GM21619 (cell line): ENCODE data around the gene COL19A1.
"Not testable (repeated sequence)": the region's sequence is repeated elsewhere in the genome, so short reads cannot be mapped to it uniquely, and the experiment has no call there.

Source experiments
- ATAC-seq: cut with Tn5 transposase; IDR thresholded peaks from one replicate; pipeline ENCODE4 v1.9.1; 2021; ENCODE audit not compliant: unreplicated experiment

The COL19A1 gene

DNA sequence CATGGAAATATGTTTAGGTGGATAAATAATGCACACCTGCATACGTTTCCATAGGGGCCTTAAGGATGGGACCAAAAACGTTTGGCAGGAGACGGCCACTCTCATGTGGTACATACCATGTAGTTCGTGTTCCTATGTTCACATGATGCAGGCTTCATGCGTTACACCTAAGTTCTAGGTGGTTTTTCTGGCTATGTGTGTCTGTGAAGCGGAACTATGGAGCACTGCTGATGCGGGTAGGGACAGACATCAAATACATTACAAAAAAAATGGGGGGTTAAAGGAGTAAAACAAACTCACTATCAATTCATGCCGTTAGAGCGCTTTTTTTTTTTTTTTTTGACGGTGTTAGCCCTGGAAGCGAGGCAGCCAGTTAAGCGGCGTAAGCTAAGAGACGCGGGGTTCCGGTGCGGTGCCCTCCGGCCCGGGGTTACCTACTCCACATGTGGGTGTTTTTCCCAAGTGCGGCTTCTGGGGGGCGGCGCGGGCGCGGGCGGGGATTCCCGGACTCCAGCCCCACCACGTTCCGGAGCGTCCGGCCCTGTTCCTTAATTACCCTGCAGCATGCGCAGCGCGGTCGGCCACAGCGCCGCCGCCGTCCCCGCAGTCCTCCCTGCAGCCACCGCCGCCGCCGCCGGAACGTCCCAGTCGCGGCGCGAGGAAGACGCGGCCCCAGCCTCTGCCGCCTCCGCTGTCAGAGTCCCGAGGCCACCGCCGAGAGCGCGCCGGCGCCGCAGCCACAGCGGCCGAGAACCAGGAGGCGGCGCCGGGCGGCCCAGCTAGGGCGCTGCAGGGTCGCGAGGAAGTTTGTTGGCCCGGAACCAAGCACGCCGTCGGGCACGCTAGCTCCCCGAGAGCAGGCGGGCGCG, 648 bp downstream of the COL19A1 start:
- peak; percentile 44 for ATAC-seq

DNA sequence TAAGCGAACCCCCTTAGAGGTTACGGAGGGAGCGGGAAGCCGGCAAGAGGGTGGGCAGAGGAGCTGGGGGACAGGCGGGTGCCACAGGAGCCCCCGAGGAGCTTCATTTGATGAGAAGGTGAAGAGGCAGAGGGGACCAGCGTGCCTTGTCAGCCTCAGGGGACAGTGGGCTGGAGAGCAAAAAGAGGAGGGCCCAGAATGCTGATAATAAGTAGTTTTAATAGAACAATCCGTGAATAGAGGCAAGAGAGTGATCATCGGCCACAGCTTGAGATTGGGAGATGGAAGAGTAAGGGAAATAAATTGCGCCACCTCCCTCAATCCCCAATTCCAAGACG, 1.3 kb downstream of the COL19A1 start:
- peak; percentile 17 for ATAC-seq

DNA sequence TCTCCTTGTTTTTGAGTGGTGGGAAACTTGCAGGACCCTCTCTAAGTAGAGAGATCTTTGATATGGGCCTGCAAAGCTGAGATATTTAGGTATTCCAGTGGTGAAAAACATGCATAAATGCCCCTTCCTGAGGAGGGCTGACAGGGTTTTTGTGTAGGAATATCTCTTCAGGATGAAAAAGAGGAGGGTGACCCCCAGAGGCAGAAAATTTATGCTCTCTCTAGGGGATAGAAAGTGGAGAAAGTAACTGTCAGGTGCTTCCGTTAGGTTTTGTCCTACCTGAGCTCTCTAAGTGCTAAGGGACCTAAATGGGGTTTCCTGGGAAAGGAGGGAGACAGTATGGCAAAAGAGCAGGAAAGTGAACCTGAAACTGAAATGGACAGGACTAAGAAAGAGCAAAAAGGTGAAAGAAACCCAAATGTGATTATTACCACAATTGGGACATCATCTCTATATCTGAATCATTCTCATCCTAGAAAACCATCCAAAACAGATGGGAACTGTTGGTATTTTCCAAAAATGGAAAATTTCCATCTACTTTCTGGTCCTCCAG, 2.0 kb downstream of the COL19A1 start:
- no peak for ATAC-seq

DNA sequence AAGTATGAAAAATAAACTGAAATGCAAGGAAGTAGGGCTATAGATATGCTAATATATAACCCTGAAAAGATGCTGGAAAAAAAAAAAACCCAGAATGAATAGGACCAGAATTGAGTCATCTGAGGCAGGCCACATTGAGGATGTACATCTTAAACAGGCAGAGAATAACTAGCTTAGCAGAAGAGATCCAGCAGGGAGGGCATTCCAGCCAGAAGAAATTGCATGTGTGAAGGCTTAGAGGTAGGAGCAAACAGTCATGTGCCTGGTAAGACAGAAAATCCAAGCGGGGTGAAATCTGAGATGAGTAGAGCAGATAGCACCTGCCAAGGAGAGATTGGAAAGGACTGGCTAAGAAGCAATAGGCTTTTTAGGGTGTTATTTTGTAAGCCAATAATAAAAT, 2.6 kb downstream of the COL19A1 start:
- ATAC-seq: no peak

DNA sequence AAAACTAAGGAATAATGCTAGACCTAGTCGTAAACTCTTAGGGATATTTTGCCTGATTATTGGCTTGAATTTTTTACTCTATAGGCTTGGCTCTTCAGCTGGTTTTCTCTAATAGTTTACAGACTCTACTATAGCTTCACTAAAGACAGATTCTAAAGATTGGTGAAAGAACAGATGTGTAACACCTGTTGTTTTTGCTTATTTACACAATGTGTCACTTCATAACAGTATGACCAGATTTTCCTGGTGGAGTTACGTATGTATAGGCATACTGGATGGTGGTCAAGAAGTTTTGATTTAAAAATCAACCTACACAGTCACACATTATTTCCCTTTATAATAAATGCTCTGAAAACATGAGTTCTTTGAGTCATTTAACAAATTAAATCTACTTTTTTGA, 4.8 kb downstream of the COL19A1 start:
- no peak for ATAC-seq

DNA sequence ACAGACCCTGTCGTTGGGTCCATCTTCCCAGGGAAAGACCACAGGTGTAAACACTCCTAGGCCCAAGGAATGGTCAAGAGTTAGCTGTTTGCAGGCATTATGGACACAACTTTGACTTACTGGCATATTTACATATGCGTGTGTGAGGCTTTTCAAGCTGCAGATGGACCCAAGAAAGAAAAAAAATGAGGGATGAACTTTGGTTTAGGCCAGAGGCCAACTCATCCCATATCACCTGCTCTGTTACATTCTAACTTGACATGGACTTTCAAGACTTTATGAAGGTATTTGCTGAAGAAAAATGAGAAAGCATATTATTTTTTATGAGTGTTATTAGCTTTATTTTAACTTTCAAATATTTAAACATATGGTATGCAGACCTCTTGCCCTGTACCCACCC, 6.9 kb downstream of the COL19A1 start:
- ATAC-seq: no peak

DNA sequence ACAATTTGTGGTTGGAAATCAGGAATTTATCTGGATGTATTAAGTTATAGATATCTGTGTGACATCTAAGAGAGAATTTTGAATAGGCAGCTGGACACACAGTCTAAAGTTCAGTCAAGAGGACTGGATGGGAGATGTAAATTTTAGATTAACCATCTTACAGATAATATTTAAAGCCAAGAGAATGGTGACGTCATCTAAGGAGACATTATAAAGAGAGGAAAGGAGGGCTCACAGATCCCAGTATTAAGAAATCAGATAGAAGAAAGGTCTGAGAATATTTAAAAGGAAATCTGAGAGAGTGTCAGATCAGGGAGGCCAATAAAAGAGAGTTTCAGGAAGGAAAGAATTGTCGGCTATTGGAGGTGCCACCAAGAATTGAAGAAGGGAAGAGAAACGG, 9.4 kb downstream of the COL19A1 start:
- no peak for ATAC-seq

DNA sequence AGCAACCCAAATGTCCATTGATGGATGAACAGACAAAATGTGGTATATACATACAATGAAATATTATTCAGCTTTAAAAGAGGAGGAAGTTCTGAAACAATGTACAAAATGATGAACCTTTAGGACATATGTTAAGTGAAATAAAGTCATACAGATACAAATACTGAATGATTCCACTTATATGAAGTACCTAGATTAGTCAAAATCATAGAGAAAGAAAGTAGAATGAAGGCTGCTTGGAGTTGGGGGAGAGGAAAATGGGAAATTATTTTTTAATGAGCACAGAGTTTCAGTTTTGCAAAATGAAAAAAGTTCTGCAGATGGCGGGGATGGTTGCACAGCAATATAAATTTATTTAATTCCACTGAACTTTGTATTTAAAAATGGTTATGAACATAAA, 12.4 kb downstream of the COL19A1 start:
- no peak for ATAC-seq

DNA sequence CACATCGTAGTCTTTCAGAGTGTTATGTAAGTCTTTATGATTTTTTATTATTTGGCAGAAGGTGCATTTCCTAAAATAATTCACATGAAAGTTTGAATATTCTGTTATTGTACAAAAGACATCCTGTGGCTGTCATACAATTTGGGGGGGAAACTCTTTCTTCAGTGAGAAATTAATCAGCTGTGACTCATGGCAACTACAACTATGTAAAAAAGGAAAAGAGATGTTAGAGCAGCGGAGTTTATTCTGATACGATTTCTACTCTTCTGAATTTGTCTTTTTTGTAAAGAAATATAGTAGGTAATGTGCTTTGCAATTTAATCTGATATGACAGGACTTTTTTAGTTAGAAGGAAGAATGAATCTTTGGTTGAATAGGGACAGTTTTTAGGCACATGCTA, 14.2 kb downstream of the COL19A1 start:
- no peak for ATAC-seq

DNA sequence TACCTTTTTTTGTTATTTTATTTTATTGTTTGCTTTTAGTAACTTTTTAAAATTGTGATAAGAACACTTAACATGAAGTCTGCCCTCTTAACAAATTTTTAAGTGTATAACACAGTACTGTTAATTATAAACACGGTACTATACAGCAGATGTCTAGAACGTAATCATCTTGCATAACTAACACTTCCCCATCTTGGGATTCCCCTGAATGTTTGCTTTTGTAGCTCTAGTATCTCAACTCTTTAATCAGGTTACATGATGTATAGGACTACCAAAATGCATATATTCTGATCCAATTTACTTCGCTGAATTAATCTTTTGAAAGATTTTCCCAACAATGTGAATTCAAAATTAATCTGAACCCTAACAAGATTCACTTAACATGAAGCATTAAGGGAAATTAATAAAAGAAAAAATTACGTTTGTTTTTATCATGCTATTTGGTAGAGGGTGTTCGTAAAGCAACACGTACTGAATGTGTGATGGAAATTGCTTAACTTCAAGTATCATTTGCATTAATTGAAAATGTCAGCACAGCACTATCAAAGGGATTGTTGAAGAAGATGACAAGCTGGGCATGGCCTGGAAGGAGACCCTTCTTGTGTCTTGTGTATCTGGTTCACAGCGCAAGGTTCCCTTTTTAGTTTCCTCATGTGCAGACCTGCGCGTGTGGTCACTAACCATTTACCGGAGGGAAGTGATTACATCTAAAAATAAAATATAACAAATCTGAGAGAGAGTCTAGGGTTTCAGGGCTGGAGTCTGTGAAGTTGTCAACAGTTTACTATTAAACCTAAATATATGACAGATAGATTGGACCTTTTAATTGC, 15.2 kb downstream of the COL19A1 start:
- peak; percentile 82 for ATAC-seq

DNA sequence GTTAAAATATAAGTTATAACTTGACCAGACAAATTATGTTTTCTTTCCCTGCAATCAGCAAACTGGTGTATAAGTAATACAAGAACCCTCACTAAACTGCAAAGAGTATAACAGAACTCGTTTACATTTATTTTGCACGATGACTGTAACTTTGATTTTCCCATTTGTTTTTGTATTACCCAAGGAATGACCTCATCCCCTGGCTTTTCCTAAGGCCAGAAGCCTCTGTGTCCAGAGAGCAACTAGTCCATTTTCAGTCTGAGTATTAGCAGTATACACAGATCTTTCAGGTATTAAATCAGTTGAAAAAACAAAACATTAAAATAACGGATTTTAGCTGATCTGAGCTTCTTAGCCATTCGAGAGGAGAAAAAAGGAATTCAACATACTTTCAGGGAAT, 17.2 kb downstream of the COL19A1 start:
- no peak for ATAC-seq

DNA sequence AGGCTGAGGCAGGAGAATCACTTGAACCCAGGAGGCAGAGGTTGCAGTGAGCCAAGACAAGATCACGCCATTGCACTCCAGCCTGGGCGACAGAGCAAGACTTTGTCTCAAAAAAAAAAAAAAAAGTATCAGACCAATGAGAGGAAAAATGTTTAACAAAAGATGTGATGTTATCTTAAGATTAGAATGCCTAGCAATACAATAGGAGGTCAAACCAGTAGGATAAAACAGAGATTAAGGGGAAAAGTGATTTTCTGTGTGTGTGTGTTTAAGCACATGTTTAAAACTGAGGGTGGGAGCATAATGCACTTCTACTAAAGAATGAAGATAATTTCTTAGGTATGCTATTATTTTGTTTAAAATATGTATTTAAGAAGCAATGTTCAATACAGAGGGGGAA, 17.9 kb downstream of the COL19A1 start:
- no peak for ATAC-seq

DNA sequence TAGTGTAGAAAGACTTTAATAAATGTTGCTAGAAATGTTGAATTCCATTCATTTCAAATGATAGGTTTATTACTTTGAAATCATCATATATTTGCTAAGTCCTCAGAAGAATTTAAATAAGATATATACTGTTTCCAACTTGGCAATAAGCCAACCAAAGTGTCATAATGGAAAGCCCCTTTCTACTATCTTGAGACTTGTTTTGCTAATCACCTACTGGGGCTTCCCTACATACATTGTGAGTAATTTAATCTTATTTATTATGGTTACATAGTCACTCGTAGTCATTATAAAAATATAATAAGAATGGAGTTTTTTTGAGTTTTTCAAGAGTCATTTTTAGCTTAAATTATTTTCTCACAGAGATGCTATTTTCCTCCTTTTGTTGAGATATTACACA, 20.7 kb downstream of the COL19A1 start:
- ATAC-seq: no peak

DNA sequence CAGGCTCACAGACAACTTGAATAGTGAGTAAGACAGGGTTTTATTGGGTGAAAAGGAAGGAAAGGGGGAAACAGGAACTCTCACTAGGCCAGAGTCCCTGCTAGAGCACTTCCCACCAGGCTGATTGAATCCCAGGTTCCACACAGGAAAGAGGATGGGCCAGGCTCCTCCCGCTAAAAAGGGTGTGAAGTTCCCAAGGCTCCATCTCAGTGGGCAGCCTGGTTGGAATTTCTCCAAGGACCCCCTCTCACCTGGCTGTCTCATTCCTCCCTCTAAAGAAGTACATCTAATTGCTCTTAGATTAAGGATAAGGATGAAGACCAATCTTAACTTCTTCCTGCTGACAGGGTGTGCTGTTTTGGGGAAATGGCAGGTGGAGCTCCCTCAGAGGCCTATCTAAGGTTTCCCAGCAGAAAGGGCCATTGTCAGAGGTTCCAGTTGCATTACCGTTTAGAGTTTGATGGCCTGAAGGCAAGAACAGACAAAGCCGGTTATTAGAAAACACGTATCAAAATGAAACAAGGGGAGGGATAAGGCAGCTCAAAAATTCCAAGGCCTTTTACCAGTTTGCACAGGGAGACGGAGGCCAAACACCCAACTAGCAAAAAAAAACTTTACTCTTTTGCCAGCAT, 21.5 kb downstream of the COL19A1 start:
- ATAC-seq: no peak

DNA sequence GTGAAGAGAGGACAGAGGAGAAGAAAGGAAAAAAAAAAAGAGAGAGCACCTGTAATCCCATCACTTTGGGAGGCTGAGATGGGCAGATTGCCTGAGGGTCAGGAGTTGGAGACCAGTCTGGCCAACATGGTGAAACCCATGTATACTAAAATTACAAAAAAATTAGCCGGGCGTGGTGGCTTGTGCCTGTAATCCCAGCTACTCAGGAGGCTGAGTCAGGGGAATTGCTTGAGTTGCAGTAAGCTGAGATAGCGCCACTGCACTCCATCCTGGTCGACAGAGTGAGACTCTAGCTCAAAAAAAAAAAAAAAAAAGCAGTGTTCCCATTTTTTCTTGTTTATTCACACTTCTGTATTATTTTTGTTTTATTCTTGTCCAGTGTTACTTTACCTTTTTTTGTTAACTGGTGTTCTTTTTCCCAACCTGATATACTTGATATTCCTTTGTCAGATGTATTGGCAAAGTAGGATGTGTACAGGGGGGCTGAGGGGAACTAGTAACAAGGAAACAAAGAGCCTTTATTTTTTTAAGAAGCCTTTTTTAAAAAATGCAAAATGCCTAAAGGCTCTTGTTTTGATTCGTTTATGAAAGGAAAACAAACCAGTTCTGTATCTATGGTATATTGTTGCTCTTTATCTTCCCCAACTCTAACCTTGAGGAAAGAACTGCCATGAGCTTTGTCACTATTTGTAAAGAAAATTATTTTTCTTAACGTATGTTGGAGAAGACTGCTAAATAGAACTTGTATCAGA, 22.3 kb downstream of the COL19A1 start:
- no peak for ATAC-seq

DNA sequence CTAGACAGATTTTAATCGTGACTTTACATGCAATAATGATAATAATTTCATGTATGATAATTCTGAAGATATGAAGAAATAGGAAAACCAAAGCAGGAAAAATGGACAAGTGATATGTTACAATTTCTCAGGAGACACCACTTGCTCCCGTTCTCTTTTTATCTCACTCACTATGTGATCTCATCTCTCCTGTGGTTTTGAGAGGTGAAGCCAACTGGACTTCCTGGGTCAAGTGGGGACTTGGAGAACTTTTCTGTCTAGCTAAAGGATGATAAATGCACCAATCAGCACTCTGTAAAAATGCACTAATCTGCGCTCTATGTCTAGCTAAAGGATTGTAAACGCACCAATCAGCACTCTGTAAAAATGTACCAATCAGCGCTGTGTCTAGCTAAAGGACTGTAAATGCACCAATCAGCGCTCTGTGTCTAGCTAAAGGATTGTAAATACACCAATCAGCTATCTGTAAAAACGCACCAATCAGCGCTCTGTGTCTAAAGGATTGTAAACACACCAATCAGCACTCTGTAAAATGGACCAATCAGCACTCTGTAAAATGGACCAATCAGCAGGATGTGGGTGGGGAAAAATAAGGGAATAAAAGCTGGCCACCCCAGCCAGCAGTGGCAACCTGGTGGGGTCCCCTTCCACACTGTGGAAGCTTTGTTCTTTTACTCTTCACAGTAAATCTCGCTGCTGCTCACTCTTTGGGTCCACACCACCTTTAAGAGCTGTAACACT, 23.0 kb downstream of the COL19A1 start:
- not testable (repeated sequence) for ATAC-seq

DNA sequence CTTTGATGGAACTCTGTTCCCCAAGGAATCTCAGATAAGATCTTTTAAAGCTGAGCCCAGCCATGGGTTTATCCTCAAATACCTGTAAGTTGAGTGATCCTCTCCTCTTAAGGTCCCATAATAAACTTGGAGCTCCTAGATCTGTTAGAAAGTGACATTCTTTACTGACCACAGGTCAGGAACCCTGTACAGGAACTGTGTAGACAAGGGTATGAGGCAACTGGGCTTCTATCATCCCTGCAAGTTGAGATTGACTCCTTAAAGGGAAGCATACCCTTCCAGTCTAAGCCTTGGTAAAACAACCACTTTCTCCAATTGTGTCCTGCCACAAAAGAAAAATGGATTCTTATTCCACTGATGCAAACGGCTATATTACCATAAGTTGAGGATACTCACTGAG, 26.2 kb downstream of the COL19A1 start:
- not testable (repeated sequence) for ATAC-seq

DNA sequence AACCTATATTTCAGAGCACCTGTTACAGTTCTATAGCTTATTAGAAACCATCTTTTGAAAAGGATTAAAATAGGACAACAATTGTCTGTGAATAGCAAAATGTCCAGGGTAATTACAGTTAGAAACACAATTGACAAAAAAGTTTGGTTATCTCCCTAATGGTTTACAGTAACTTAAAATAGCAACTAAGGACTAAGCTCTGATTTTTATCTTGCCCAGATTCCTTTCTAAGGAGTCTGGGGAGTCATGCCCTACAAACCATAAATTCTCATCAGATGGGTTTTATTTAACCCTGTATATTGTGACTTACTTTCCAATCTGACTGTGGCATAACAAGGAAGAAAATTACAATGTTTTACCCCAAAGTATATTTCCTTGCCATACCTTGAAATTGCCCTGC, 26.9 kb downstream of the COL19A1 start:
- ATAC-seq: not testable (repeated sequence)

DNA sequence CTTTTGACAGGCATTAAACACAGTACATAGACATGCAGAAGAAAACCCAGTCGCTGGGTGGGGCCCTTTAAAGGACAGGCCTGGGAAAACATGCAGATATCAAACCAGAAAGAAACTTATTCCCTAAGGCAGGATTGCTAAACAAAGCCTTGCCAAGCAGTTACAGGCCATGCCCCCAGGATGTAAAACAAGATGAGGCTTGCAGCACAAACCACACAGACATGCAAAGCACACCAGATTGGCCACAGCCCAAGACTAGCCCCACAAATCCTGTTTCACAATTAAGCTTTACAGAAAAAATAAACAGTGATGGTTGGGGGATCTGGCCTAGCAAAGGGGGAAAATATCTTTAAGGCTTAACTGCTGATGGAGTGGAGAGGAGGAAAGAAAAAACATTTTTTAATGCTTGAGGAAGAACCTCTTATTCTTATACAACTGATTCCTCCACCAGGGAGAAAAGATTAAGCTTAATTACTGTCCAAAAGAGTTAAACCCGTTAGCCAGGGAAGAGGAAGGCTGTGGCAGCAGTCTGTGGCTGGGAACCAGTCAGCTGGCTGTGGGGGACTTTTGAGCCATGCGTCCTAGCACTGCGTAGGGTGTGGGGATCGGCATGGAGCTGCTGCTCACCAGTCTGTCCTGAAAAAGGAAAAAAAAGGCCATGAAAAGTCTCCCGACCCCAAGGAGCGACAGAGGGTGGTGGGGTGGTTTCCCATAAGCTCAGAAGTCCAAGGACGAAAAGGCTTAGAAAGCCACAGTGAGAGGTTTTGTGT, 28.4 kb downstream of the COL19A1 start:
- ATAC-seq: no peak
